H9 (cell line): ENCODE results near the gene HDAC7. TPM values are rescaled to one million over a fixed set of nuclear protein-coding genes. Genes with fewer than 3 reads are reported as not detected.
A peak's percentile ranks its signal among the peaks of the same experiment; 100 is the strongest.

Source experiments
- DNase-seq: peaks from one replicate; pipeline ENCODE4 v3.0.0-alpha.2; 2017
- H2AFZ ChIP-seq: one replicate; pipeline ENCODE4 v1.6.1; 2013; ENCODE audit warnings: mild to moderate bottlenecking, low read length, control low read depth, moderate library complexity
- H2AK5ac ChIP-seq: 2 replicates; pipeline ENCODE4 v1.6.1; 2013; ENCODE audit warnings: low read length, control low read depth, mixed read lengths; ENCODE audit not compliant: insufficient read length
- H2BK120ac ChIP-seq: one replicate; pipeline ENCODE4 v1.6.1; 2013; ENCODE audit warnings: low read depth, mild to moderate bottlenecking, low read length, control low read depth, inconsistent platforms; ENCODE audit not compliant: poor library complexity, severe bottlenecking
- H2BK12ac ChIP-seq: 2 replicates; pipeline ENCODE4 v1.6.1; 2013; ENCODE audit warnings: low read length, control low read depth, mixed read lengths, low read depth; ENCODE audit not compliant: insufficient read length
- H2BK15ac ChIP-seq: 2 replicates; pipeline ENCODE4 v1.6.1; 2013; ENCODE audit warnings: low read depth, low read length, control low read depth
- H2BK20ac ChIP-seq: one replicate; pipeline ENCODE4 v1.6.1; 2013; ENCODE audit warnings: low read depth, mild to moderate bottlenecking, low read length, control low read depth, inconsistent platforms; ENCODE audit not compliant: poor library complexity, severe bottlenecking
- H2BK5ac ChIP-seq: 2 replicates; pipeline ENCODE4 v1.6.1; 2013; ENCODE audit warnings: low read length, control low read depth, mixed read lengths; ENCODE audit not compliant: insufficient read length
- H3K14ac ChIP-seq: 2 replicates; pipeline ENCODE4 v1.6.1; 2013; ENCODE audit warnings: low read length, control low read depth; ENCODE audit not compliant: insufficient read depth
- H3K18ac ChIP-seq: 2 replicates; pipeline ENCODE4 v1.6.1; 2013; ENCODE audit warnings: low read depth, mild to moderate bottlenecking, mixed read lengths, low read length, control low read depth; ENCODE audit not compliant: insufficient read length
- H3K23ac ChIP-seq: 2 replicates; pipeline ENCODE4 v1.6.1; 2013; ENCODE audit warnings: low read length, control low read depth, mixed read lengths, low read depth; ENCODE audit not compliant: insufficient read length
- H3K23me2 ChIP-seq: 2 replicates; pipeline ENCODE4 v1.6.1; 2013; ENCODE audit warnings: low read depth, mild to moderate bottlenecking, mixed read lengths, low read length, control low read depth; ENCODE audit not compliant: insufficient read length, poor library complexity, severe bottlenecking
- H3K27ac ChIP-seq: 2 replicates; pipeline ENCODE4 v1.5.1; 2013; ENCODE audit warnings: low read length, control low read depth, mixed read lengths, low read depth; ENCODE audit not compliant: insufficient read length
- H3K27me3 ChIP-seq: 2 replicates; pipeline ENCODE4 v1.6.1; 2013; ENCODE audit warnings: low read length, control low read depth, inconsistent platforms; ENCODE audit not compliant: insufficient read depth
- H3K4ac ChIP-seq: 2 replicates; pipeline ENCODE4 v1.6.1; 2013; ENCODE audit warnings: low read depth, mild to moderate bottlenecking, control low read depth, inconsistent platforms, low read length, moderate library complexity
- H3K4me1 ChIP-seq: 2 replicates; pipeline ENCODE4 v1.6.1; 2013; ENCODE audit warnings: low read length, control low read depth, inconsistent platforms; ENCODE audit not compliant: insufficient read depth
- H3K4me2 ChIP-seq: 2 replicates; pipeline ENCODE4 v1.6.1; 2013; ENCODE audit warnings: low read length, control low read depth, mixed read lengths; ENCODE audit not compliant: insufficient read length, insufficient read depth
- H3K56ac ChIP-seq: 2 replicates; pipeline ENCODE4 v1.6.1; 2013; ENCODE audit warnings: low read depth, mild to moderate bottlenecking, mixed read lengths, low read length, control low read depth; ENCODE audit not compliant: insufficient read length
- H3K79me1 ChIP-seq: 2 replicates; pipeline ENCODE4 v1.6.1; 2013; ENCODE audit warnings: low read depth, mild to moderate bottlenecking, moderate library complexity, low read length, control low read depth, inconsistent platforms; ENCODE audit not compliant: insufficient read depth, poor library complexity, severe bottlenecking
- H3K79me2 ChIP-seq: 2 replicates; pipeline ENCODE4 v1.6.1; 2013; ENCODE audit warnings: low read length, control low read depth, inconsistent platforms; ENCODE audit not compliant: insufficient read depth
- H3K9ac ChIP-seq: 2 replicates; pipeline ENCODE4 v1.6.1; 2013; ENCODE audit warnings: low read length, control low read depth, mixed read lengths; ENCODE audit not compliant: insufficient read length; ENCODE audit errors: extremely low read depth
- H3K9me3 ChIP-seq: one replicate; pipeline ENCODE4 v1.6.1; 2013; ENCODE audit warnings: low read depth, low read length, inconsistent platforms; ENCODE audit not compliant: control insufficient read depth
- H3T11ph ChIP-seq: one replicate; pipeline ENCODE4 v1.6.1; 2013; ENCODE audit warnings: mild to moderate bottlenecking, low read length, control low read depth, inconsistent platforms
- H4K20me1 ChIP-seq: one replicate; pipeline ENCODE4 v1.6.1; 2013; ENCODE audit not compliant: control insufficient read depth, insufficient read length, insufficient read depth
- H4K5ac ChIP-seq: 2 replicates; pipeline ENCODE4 v1.6.1; 2013; ENCODE audit warnings: low read depth, mild to moderate bottlenecking, mixed read lengths, low read length, control low read depth; ENCODE audit not compliant: insufficient read length
- H4K8ac ChIP-seq: replicated peaks from 2 replicates; pipeline ENCODE4 v1.6.1; 2013; ENCODE audit warnings: low read length, control low read depth, mixed read lengths, low read depth; ENCODE audit not compliant: insufficient read length
- H4K91ac ChIP-seq: 2 replicates; pipeline ENCODE4 v1.6.1; 2013; ENCODE audit warnings: low read depth, mild to moderate bottlenecking, moderate library complexity, mixed read lengths, low read length, control low read depth; ENCODE audit not compliant: insufficient read length
- H3K27ac Mint-ChIP-seq, 3 experiments: 2 replicates in 2 of 3; 3 replicates in 1 of 3; pipeline ENCODE4 v1.8.0; 2020 to 2021; ENCODE audit warnings: mixed read lengths in 3 of 3, mild to moderate bottlenecking in 1 of 3, moderate library complexity in 1 of 3
- H3K27me3 Mint-ChIP-seq: 2 replicates; pipeline ENCODE4 v1.8.0; 2021; ENCODE audit warnings: low read depth, mild to moderate bottlenecking, moderate library complexity, mixed read lengths
- H3K36me3 Mint-ChIP-seq, 3 experiments: 2 replicates in 2 of 3; 3 replicates in 1 of 3; pipeline ENCODE4 v1.8.0; 2020 to 2021; ENCODE audit warnings: low read depth in 3 of 3, mixed read lengths in 3 of 3; ENCODE audit not compliant: insufficient read depth in 1 of 3
- H3K4me1 Mint-ChIP-seq, 2 experiments: 2 replicates each; pipeline ENCODE4 v1.8.0; 2020; ENCODE audit warnings: mixed read lengths in 2 of 2
- H3K4me3 Mint-ChIP-seq, 2 experiments: 2 replicates in 1 of 2; 3 replicates in 1 of 2; pipeline ENCODE4 v1.8.0; 2020 to 2021; ENCODE audit warnings: mild to moderate bottlenecking in 2 of 2, mixed read lengths in 2 of 2, moderate library complexity in 1 of 2
- H3K9me3 Mint-ChIP-seq, 2 experiments: 2 replicates in 1 of 2; 3 replicates in 1 of 2; pipeline ENCODE4 v1.8.0; 2020; ENCODE audit warnings: mild to moderate bottlenecking in 2 of 2, mixed read lengths in 2 of 2, moderate library complexity in 1 of 2
- WGBS: extraction: QIAGEN DNeasy Blood & Tissue Kit; methylation state at CpG from one replicate; pipeline ENCODE4 v1.1.7; 2013; ENCODE audit warnings: missing lambda C conversion rate, low lambda C conversion rate, mixed read lengths; ENCODE audit not compliant: insufficient read length; ENCODE audit errors: extremely low coverage; 5-methylcytosine and 5-hydroxymethylcytosine counted together
- total RNA-seq: library from RNA; stranded (reverse); gene quantifications from 2 replicates; pipeline ENCODE4 v1.2.1, GENCODE V29; 2021
- TF ChIP-seq, protein P1 (sequence below): fragments of 200-600 bp; sonication (generic); conservative IDR thresholded peaks from 3 replicates; pipeline ENCODE4 v1.8.0; 2021; ENCODE audit warnings: antibody characterized with exemption, mild to moderate bottlenecking

Gene HDAC7
- total RNA-seq, 1 experiment from 2014 or later: 72.1 TPM

DNA sequence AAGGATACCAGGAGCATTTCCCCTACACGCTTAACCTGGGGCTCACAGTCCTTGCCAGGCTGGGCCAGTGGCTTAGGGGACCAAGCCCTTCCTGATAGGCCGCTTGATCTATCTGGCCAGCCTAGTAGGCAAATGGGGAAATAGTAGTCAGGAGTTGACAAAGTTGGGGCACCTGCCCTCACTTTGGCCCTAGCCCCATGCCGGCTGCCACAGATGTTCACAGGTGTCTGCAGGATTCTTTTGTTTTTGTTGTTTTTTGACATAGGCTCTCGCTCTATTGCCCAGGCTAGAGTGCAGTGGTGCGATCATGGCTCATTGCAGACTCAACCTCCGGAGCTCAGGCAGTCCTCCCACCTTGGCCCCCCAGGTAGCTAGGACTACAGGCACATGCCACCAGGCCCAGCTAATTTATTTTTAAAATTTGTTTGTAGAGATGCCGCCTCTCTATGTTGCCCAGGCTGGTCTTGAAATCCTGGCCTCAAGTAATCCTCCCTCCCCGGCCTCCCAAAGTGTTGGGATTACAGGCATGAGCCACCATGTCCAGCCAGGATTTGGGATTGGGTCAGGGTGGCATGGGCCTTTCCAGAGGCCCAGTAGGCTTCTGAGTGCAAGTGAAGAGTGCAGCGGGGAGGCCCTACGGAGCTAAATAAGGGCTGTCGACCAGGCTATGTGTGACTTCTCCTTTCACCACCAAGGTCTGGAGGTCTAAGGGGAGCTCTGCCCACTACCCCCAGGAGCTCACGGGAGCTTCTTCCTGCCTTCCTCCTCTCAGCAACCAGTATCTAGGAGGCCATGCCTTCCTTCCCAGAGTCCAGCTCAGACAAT, 15.5 kb upstream of the HDAC7 start:
- WGBS: no CpG with 5 or more reads among the region's 12 CpGs
- Histone ChIP-seq H3K79me1 (no peaks in the 10 kb centered on the region), H4K20me1 (no peaks in the 10 kb centered on the region)

More for the DNA sequence above, 15.5 kb upstream of the HDAC7 start:
- Histone ChIP-seq H2BK120ac (no peak overlapping the region), H3K9ac (no peak overlapping the region), H4K5ac (no peak overlapping the region), H2AK5ac (no peak overlapping the region), H3K27ac (no peak overlapping the region), H4K91ac (no peak overlapping the region), H3K14ac (no peak overlapping the region; the same call in 1 of the 2 replicates), H2BK5ac (no peak overlapping the region), H3K56ac (no peak overlapping the region), H3K4ac (no peak overlapping the region), H3T11ph (no peak overlapping the region), H3K9me3 (no peaks in the 10 kb centered on the region), H2BK20ac (no peak overlapping the region), H3K27me3 (no peaks in the 10 kb centered on the region), H2BK15ac (no peak overlapping the region), H4K8ac (no peak overlapping the region), H3K23me2 (no peaks in the 10 kb centered on the region), H2AFZ (no peak overlapping the region), H3K79me2 (no peaks in the 10 kb centered on the region), H3K18ac (no peak overlapping the region), H3K23ac (no peak overlapping the region), H3K4me2 (no peak overlapping the region), H3K4me1 (peaks cover 4% of the 10 kb centered on the region; the same call in 1 of the 2 replicates), H2BK12ac (no peak overlapping the region)
- no peaks in the 10 kb centered on the region for H3K36me3 Mint-ChIP-seq
- H3K27me3 Mint-ChIP-seq: peaks cover 7% of the 10 kb centered on the region
- H3K27ac Mint-ChIP-seq: no peak overlapping the region; a peak in 1 of 7 replicates
- no peaks in the 10 kb centered on the region; a peak in 3 of 5 replicates for H3K9me3 Mint-ChIP-seq
- peak; percentile 28 for DNase-seq
- H3K4me1 Mint-ChIP-seq: peaks cover 18 to 35% of the 10 kb centered on the region in 2 experiments
- no peak overlapping the region; a peak in 1 of 5 replicates for H3K4me3 Mint-ChIP-seq
- TF ChIP-seq, protein P1, sequence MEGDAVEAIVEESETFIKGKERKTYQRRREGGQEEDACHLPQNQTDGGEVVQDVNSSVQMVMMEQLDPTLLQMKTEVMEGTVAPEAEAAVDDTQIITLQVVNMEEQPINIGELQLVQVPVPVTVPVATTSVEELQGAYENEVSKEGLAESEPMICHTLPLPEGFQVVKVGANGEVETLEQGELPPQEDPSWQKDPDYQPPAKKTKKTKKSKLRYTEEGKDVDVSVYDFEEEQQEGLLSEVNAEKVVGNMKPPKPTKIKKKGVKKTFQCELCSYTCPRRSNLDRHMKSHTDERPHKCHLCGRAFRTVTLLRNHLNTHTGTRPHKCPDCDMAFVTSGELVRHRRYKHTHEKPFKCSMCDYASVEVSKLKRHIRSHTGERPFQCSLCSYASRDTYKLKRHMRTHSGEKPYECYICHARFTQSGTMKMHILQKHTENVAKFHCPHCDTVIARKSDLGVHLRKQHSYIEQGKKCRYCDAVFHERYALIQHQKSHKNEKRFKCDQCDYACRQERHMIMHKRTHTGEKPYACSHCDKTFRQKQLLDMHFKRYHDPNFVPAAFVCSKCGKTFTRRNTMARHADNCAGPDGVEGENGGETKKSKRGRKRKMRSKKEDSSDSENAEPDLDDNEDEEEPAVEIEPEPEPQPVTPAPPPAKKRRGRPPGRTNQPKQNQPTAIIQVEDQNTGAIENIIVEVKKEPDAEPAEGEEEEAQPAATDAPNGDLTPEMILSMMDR: no peak
